ENCODE results near the gene IL1R1. TPM values are rescaled to one million over a fixed set of nuclear protein-coding genes. Genes with fewer than 3 reads are reported as not detected.

The IL1R1 gene
- total RNA-seq, 1 donor from 2014 or later = 1.0 TPM

DNA sequence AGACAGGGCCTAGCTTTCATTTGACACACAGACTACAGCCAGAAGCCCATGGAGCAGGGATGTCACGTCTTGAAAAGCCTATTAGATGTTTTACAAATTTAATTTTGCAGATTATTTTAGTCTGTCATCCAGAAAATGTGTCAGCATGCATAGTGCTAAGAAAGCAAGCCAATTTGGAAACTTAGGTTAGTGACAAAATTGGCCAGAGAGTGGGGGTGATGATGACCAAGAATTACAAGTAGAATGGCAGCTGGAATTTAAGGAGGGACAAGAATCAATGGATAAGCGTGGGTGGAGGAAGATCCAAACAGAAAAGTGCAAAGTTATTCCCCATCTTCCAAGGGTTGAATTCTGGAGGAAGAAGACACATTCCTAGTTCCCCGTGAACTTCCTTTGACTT is 36.5 kb downstream of the IL1R1 start:
- Mint-ChIP-seq H3K9me3 (ENCODE audit: unreplicated experiment) (no peaks in the 10 kb centered on the region), H3K4me1 (ENCODE audit: unreplicated experiment) (no peaks in the 10 kb centered on the region), H3K36me3 (ENCODE audit: low read depth, unreplicated experiment) (no peaks in the 10 kb centered on the region), H3K4me3 (ENCODE audit: unreplicated experiment) (no peak overlapping the region), H3K27me3 (ENCODE audit: unreplicated experiment) (no peaks in the 10 kb centered on the region), H3K27ac (ENCODE audit: unreplicated experiment) (no peak overlapping the region)
- TF ChIP-seq, protein P1, sequence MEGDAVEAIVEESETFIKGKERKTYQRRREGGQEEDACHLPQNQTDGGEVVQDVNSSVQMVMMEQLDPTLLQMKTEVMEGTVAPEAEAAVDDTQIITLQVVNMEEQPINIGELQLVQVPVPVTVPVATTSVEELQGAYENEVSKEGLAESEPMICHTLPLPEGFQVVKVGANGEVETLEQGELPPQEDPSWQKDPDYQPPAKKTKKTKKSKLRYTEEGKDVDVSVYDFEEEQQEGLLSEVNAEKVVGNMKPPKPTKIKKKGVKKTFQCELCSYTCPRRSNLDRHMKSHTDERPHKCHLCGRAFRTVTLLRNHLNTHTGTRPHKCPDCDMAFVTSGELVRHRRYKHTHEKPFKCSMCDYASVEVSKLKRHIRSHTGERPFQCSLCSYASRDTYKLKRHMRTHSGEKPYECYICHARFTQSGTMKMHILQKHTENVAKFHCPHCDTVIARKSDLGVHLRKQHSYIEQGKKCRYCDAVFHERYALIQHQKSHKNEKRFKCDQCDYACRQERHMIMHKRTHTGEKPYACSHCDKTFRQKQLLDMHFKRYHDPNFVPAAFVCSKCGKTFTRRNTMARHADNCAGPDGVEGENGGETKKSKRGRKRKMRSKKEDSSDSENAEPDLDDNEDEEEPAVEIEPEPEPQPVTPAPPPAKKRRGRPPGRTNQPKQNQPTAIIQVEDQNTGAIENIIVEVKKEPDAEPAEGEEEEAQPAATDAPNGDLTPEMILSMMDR (IDR thresholded peaks at IDR 0.05; ENCODE audit: unreplicated experiment) = no peak
- DNase-seq (ENCODE audit: low spot score) = no peak

DNA sequence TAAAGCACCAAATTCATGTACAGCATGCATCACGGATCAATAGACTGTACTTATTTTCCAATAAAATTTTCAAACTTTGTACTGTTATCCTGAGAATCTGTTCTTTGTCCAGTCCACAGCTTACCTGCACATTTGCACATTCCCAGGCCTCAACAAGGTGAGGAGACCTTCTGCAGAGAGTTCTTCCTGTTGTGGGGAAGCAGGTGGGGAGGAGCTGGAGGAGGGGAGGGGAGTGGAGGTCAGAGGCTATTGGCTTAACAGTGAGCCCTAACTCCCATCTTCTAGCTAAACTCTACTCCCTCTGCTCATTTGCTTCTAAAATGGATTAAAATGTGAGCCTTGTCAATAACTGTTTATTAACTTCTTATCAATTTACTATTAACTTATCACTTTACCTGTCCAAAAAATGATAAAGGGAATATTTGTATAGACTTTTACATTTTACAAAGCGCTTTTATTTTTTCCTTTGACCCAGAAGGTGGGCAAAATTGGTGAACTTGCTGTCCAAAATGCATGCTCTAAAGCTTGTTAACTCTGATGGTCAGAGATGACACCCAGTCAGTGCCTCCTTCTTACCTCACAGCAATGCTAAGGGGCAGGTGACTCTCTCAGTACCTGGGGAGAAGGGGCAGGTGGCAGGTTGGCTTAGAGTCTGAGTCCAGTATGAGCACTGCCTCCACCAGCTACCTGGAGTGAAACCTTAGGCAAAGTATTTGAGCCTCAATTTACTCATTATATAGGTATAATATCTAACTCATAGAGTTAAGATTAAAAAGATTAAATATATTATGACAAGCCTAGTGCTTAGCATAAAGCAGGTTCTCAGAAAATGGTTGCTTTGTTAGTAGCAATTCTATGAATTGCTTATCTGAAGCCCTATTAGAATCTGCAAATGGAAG is 37.5 kb downstream of the IL1R1 start:
- no peaks in the 10 kb centered on the region for H3K9me3 Mint-ChIP-seq (ENCODE audit: unreplicated experiment)
- no peak for DNase-seq (ENCODE audit: low spot score)
- H3K4me3 Mint-ChIP-seq (ENCODE audit: unreplicated experiment) = no peak overlapping the region
- no peaks in the 10 kb centered on the region for H3K4me1 Mint-ChIP-seq (ENCODE audit: unreplicated experiment)
- no peak overlapping the region for H3K27ac Mint-ChIP-seq (ENCODE audit: unreplicated experiment)
- no peaks in the 10 kb centered on the region for H3K27me3 Mint-ChIP-seq (ENCODE audit: unreplicated experiment)
- TF ChIP-seq, protein P1 (IDR thresholded peaks at IDR 0.05; ENCODE audit: unreplicated experiment) = no peak
- H3K36me3 Mint-ChIP-seq (ENCODE audit: low read depth, unreplicated experiment) = no peaks in the 10 kb centered on the region

DNA sequence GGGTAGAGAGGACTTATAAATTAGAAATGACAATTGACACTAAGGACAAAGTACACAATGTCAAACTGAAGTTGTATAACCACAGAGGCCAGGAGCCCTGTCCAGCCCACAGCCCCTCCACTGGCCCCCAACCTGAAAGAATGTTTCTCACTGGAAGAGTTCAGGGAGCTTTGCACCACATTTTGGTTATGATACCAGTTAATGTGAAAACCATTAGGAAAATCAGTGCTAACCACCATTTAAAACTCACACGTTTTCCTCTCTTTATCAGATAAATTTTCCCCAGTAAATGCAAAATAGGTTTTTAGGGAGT is 38.1 kb downstream of the IL1R1 start:
- Mint-ChIP-seq H3K9me3 (ENCODE audit: unreplicated experiment) (no peaks in the 10 kb centered on the region), H3K27ac (ENCODE audit: unreplicated experiment) (no peak overlapping the region), H3K27me3 (ENCODE audit: unreplicated experiment) (no peaks in the 10 kb centered on the region), H3K4me1 (ENCODE audit: unreplicated experiment) (no peaks in the 10 kb centered on the region), H3K36me3 (ENCODE audit: low read depth, unreplicated experiment) (no peaks in the 10 kb centered on the region), H3K4me3 (ENCODE audit: unreplicated experiment) (no peak overlapping the region)
- TF ChIP-seq, protein P1 (IDR thresholded peaks at IDR 0.05; ENCODE audit: unreplicated experiment) = no peak
- DNase-seq (ENCODE audit: low spot score) = no peak

DNA sequence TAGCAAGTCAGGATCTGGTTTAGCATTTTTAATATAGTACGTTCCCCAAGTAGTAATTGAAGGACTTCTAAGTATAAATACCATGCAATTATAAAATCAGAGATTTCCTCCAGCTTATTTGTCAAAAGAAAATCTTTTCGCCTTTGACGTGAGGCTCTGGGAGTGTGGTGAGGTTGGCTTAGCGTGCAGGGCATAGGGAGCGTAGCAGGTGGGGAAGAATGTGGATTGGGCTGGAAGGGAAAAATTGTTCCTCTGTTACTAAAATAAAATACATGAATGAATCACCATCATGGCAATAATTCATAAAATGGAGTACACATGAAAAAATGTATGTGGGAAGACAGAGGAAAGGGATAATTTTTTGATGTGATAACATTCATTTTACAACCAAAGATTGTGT is 38.8 kb downstream of the IL1R1 start:
- no peaks in the 10 kb centered on the region for H3K4me1 Mint-ChIP-seq (ENCODE audit: unreplicated experiment)
- TF ChIP-seq, protein P1 (IDR thresholded peaks at IDR 0.05; ENCODE audit: unreplicated experiment) = no peak
- no peak overlapping the region for H3K27ac Mint-ChIP-seq (ENCODE audit: unreplicated experiment)
- no peaks in the 10 kb centered on the region for H3K36me3 Mint-ChIP-seq (ENCODE audit: low read depth, unreplicated experiment)
- H3K27me3 Mint-ChIP-seq (ENCODE audit: unreplicated experiment) = peaks cover 2% of the 10 kb centered on the region
- no peaks in the 10 kb centered on the region for H3K9me3 Mint-ChIP-seq (ENCODE audit: unreplicated experiment)
- no peak for DNase-seq (ENCODE audit: low spot score)
- no peak overlapping the region for H3K4me3 Mint-ChIP-seq (ENCODE audit: unreplicated experiment)

DNA sequence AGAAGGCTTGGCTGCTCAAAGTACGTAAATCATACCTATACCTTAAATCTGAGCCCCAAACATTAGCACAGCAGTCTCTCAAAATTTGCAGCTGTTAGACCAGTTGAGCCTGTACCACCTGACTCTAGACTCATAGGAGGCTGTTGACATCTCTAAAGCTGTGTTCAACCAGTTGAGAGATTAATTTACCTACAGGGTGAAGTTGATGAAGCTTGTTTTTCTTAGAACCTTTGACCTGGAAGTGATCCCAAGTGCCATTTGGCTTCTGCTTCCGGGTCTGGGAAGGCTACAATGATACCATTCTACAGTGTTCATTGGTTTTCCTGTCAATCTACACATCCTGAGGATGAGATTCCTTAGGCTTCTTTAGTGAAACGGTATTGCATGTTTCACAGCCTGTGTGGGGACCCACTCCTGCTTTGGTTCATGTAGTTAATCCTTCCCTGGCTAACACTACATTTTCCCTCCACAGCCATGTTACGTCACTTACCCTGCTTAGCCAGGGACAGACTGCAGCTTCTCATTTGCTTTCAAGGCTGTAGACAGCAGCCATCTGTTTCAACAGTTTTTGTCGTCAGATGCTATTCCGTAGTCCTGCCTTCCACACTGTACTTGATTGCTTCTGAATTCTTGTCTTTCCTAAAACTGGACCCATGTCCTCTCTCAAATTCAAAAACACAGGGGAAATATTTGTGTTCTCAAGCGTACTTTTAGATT is 39.5 kb downstream of the IL1R1 start:
- Mint-ChIP-seq H3K9me3 (ENCODE audit: unreplicated experiment) (no peaks in the 10 kb centered on the region), H3K4me3 (ENCODE audit: unreplicated experiment) (no peak overlapping the region), H3K36me3 (ENCODE audit: low read depth, unreplicated experiment) (no peaks in the 10 kb centered on the region), H3K27ac (ENCODE audit: unreplicated experiment) (no peak overlapping the region), H3K27me3 (ENCODE audit: unreplicated experiment) (peaks cover 7% of the 10 kb centered on the region), H3K4me1 (ENCODE audit: unreplicated experiment) (no peaks in the 10 kb centered on the region)
- no peak for DNase-seq (ENCODE audit: low spot score)
- TF ChIP-seq, protein P1 (IDR thresholded peaks at IDR 0.05; ENCODE audit: unreplicated experiment) = no peak
